HG02588 (cell line): ENCODE data around the gene GAD1.
A peak's percentile ranks its signal among the peaks of the same experiment; 100 is the strongest.

Experiments used
- ATAC-seq: cut with Tn5 transposase; IDR thresholded peaks from one replicate; pipeline ENCODE4 v1.9.1; 2021; ENCODE audit warnings: mild to moderate bottlenecking, moderate library complexity; ENCODE audit not compliant: unreplicated experiment

The GAD1 gene

DNA sequence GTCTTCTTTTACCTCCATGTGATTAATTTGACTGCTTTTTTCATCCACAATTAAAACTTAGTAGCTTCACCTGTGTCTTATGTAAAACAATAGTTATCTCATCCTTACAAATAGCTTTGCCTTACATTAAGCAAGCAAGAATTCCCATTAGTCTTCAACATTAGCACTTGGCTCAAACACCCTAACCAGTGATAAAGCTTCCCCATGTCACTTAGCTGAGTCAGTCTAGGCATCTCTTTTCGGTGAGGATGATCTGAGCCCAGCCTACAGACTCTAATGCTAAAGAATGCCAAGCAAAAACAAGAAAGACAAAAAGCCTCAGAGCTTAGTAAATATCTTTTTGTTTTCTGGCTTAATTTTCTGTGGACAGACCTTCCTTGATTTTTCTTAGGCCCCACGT lies 26.1 kb downstream of the GAD1 start:
- no peak for ATAC-seq

DNA sequence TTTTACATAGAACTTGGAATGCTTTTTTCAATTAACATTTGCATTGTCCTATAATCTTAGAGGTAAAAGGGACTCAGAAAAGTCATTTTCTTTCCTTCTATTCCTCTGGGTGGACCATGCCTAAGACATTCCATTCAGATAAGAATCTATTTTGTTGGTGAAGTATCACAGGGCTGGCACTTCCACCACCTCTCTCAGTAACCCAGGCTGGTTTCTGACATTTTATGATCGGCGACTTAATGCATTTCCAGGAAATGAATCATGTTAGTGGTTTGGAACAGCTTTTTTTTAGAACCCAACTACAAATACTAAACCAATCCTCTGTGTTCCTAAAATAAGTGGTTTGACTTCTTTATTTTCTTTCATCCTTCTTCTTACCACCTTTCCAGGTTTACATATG lies 27.0 kb downstream of the GAD1 start:
- ATAC-seq = no peak

DNA sequence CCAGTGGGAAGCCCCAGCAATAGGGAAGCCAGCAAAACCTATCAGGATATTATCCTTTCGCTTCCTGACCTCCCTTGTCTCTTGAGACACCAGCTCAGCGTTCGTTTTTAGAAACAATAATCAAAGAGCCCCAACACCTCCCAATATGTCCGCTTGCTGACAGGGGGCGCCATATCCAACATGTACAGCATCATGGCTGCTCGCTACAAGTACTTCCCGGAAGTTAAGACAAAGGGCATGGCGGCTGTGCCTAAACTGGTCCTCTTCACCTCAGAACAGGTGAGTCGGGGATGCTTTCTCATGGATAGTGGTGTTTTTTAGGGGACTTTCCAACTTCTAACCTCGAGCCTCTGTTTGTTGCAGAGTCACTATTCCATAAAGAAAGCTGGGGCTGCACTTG lies 28.7 kb downstream of the GAD1 start:
- ATAC-seq = no peak

DNA sequence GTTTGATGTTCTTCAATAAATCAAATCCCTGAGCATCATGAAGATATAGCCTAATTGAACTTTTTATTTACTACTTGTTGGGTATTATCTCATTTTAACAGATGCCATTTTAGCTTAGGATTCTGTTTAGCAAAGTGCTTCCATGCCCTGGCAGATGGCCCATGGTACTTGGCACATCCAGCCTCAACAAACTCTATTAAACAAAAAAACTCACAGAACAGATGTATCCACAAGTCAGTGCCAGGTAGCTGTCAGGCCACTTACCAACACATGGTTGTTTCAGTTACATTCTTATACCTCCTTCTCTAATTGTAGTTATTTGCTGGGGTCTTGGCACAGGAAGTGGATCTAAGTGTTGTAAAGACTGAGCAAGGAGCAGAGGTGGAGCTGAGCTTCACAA lies 29.6 kb downstream of the GAD1 start:
- ATAC-seq = no peak

DNA sequence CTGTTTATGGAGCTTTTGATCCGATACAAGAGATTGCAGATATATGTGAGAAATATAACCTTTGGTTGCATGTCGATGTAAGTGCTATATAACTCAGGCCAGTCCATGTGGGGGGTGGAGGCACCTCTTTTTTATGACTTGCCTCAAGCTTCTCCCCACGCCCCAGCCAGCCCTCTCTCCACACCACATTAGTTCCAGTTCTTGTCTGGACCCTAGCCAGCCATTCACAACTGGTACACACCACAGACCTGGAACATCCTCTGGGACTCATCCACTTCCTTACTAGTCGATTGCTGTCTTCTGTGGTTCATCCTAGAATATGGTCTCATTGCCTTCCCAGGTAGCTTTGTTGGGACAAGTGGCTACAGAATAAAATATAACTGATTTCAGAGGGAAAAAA lies 31.0 kb downstream of the GAD1 start:
- no peak for ATAC-seq

DNA sequence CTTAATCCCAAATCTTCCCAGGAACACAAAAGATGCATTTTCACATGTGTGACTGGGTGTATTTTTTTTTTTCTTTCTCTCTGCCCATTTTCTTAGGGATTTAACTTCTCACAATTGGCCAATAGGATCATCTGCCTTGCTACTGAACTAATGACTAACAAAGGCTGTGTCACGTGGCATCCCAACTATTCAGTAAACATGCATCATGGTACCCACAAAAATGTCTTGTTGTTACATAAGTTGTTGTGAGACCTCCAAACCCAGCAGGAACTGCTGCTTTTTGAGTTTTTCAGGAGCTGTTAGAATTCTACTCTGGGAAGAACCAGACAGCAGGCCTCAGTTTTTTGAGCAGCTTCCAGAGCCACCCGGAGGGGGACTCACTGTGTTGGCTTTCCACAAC lies 31.9 kb downstream of the GAD1 start:
- no peak for ATAC-seq

DNA sequence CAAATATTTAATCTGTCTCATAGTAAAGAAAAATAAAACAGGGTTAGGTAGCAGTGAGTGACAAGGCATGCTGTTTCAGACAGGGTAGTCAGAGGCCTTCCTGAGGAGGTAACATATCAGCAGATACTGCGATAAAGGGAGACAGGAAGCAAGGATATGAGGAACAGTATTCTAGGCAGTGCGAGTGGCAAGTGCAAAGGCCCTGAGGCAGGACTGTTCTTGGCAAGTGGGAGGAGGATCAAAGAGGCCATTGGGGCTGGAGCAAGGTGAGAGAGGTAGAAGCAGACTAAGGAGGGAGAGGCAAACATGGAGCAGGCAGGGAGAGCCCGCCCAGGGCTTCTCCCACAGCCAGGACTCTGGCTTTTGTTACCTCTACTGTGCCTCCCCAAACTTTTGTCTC lies 33.6 kb downstream of the GAD1 start:
- ATAC-seq = no peak

DNA sequence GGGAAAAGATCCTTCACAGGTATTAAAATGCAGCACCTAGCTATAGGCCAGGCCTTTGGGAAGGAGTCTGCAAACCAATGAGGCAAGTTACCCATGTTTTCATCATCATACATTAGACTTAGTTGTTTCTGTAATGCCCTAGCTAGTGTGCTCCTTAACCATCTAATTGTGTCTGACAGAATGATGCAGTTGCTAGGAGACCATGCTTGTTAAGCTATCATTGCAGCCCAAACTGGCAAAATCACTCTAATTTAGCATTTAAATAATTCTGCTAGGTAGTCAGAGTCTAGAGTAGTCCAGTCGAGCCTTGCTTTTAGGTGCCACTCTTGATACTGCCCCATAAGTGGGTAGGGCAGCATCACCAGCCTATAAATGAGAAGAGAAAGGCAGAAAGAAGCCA lies 34.9 kb downstream of the GAD1 start:
- no peak for ATAC-seq

DNA sequence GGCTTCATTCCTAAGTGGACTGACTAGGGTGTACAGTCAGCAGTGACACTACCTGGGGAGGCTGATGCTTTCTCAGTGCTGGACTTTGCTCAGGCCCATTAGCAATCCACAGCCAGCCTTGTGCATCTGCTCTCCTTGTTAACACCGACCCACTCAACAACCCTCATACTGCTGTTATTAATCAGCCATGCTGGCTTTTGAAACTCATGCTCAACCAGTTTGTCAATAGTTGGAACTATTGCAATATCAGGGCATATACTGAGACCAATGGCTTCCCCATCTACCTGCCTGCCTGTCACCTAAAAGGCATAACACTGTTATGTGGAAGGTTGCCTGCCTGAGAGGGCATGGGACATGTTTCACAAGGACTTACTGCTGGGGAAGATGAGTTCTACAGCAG lies 39.4 kb downstream of the GAD1 start:
- no peak for ATAC-seq

DNA sequence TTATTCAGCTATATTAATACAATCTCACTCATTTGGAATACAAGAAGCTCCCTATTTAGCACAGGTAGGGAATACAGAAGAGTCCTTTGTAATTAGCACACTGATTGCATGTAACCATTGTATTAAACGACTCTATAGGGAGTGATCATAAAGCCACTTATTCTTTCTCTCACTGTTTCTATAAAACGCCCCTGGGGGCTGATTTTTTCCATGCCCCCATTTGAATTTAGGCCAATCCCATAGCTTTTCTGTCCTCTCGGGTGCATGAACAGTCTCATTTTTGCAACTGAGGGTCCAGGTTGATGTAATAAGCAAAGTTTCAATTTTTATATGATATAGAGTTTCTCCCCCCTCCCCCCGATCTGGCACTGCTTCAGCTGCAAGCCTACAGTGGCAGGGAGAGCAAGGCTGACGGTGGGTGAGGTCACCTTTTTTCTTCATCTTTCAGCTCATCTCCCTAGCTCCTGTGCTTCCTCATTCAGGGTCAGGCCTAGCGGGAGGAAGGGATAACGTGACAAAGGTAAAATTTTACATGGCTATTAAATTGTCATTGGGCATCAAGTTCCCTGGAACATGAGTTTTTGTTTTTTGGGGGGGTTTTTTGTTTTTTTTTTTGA lies 45.7 kb downstream of the GAD1 start:
- no peak for ATAC-seq

DNA sequence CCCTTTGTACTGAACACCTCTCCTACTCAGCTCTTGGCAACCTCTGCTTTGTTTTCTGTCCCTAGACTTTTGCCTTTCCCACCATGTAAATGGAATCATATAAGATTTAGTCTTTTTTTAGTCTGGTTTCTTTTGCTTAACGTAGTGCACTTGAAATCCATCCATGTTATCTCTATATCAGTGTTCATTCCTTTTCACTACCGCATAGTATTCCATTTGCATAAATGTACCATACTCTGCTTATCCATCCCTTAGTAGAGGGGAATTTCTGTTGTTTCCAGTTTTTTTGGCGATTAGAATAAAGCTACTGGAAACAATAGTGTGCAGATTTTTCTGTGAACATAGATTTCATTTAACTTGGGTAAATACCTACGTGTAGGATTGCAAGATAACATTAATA lies 46.4 kb downstream of the GAD1 start:
- no peak for ATAC-seq

DNA sequence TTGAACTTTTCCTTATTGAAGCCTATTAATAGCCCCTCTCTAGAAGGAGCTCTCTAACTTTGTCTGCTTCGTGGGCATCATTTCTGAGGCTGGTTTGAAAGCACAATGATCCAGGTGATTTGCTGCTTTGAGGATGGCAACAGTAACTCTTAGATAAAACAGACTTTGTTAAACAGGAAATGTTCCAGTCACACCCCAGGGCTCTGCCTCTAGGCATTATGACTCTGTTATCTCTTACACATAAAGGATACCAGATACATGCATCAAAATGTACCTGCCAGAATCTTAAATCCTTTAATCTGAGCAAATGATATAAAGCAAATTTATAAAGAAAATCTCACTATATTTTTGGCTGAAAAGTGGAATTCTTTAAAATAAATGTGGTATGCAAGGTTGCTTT lies 52.3 kb downstream of the GAD1 start:
- ATAC-seq = no peak

DNA sequence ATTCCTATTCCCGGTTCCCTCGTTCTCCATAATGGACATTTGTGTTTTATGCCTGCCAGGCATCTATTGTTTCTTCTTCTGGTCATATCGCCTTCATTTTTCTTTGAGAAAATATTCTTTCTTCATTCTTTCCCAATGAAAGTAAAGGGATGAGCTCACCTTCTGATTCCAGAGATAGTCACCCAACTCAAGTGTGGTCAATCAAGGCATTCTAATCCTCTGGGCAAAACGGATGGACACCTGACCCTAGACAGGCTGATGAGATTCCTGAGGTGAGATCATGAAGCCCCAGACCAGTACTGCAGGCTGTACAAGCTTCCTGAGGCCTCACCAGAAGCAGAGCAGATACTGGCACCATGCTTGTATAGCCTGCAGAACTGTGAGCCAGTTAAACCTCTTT lies 52.8 kb downstream of the GAD1 start:
- no peak for ATAC-seq

DNA sequence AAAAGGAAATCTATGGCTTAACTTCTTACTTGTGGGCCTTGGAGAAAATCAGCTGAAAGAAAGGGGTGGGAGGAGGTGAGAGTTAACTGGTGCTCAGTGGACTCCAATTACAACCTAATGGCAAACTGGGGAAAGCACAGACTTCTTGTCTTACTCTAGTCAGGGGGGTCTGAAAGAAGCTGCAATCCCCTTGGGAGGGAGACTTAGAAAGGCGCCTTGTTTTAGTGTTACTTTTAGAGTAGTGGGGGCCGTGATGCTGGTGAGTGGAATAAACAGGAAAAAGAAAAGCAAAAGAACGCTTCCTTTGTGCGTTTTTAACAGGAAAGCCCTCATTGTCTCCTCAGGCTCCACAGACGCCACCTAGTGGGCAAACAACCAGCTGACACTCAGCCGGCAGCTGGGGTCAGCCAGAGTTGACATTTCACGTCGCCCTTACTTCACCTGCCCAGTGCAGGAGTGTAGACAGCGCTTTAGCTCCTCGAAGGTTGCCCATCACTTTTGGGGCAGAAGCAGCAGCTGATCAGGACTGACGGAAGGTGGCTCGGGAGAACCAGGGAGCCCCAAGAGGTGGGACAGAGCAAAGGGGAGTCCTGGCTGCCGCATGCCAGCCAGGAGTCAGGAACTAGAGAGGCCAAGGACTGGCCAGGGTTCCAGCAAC lies 56.5 kb downstream of the GAD1 start:
- peak; percentile 92 for ATAC-seq

DNA sequence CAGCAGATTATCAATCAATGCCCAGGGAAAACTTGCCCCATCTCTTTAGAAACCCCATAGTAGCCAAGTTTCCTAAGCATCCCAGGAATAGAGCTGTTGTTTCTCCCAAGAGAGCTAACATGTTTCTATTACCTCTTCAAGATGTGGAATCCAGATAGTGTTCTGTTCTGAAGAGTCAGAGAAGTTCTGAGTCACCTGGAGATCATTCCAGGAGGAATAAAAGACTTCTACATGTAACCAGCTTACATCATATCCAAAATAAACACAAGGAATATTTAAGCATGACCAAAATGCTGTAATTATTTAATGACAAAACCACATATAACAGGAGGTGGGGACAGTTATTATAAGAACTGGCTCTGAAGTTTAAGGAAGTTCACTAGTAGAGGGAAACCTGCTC lies 61.4 kb downstream of the GAD1 start:
- ATAC-seq = no peak

DNA sequence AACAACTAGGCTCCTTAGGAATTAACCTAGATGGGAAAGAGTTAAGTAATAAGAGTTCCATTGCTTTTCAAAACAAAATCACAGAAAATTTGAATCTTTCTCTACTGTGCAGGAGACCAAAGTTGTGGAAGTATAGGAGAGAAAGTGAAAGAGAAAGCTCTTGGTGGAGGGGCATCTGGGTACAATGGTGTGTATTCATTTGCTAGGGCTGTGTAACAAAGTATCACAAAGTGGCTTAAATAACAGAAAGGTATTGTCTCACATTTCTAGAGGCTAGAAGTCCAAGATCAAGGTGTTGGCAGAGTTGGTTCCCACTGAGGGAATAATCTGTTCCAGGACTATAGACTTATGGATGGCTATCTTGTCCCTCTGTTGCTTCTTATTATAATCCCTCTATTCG lies 61.8 kb downstream of the GAD1 start:
- ATAC-seq = no peak

DNA sequence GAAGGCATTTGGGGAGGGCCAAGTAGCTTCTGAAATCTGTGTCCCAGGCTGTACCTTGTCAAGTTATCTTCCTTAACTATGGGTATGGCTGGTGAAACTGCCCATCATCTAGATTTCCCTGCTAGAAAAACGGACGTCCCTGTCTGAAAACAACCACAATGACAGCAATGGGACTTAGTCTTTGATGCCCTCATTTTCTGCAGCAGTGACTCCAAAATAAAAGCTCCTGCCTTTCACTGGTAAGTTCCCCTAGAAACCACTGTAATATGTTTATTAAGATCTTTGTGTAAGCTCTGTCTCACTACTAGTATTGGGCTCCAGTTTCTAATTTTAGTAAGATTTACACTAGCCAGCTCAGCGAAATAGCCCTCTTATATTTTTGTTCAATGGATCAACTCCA lies 65.2 kb downstream of the GAD1 start:
- ATAC-seq = no peak

DNA sequence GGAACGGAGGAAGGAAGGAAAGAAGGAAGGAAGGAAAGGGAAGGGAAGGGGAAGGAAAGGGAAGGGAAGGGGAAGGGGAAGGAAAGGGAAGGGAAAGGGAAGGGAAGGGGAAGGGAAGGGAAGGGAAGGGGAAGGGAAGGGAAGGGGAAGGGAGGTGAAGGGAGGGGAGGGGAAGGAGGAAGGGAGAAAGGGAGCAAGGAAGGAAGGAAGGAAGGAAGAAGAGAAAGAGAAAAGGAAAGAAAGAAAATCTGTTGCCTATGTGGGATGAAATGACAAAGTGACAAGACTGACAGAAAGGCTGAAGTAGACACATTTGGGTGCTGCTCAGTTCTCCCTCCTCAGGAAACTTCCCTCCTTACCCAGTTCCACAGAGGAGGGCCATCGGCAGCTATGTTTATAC lies 66.1 kb downstream of the GAD1 start:
- no peak for ATAC-seq

DNA sequence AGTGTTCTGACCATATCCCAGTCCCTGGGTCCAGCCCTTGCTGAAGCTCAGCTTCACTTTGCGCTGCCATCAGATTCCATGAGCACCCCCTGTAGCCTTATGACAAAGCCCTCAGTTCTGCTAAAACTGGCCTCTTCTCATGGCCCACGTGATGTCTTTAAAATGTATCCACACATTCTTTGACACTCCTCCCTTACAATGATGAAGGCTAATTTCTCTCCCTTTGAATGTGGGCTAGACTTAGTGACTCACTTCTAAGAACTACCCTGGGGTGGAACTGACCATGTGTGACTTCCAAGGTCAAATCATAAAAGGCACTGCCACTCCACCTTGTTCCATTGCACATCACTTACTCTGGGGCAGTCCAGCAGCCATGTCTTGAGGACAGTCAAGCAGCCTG lies 67.0 kb downstream of the GAD1 start:
- no peak for ATAC-seq

DNA sequence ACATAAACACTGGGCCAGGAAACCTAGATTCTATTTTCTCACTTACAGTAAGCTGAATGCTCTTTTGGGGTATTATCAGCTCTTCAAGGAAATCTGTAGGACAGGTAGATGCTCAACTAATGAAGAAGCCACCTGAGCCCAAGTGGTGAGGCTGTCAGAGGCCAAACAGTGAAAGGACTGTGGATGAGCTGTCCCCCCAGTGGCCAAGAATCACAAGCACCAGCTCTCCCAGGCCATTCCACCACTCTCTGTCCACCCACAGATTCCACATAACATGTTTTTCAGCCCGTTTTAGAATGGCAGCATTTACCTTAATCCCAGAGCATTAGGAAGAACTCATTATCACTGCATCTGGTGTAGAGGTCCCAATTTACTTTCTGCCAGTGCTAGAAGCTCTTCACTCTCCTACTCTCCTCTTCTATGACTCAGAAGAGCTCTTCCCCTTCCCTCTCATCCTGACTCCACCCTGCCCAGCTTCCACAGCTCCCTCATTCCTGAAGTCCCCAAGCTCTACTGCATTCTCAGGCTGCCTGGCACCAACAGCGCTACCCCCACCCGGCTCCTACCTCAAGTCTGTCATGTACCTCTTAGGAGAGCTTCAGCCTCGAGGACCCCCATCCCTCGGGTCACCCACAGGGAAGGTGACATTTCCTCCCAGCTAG lies 68.6 kb downstream of the GAD1 start:
- ATAC-seq = no peak

DNA sequence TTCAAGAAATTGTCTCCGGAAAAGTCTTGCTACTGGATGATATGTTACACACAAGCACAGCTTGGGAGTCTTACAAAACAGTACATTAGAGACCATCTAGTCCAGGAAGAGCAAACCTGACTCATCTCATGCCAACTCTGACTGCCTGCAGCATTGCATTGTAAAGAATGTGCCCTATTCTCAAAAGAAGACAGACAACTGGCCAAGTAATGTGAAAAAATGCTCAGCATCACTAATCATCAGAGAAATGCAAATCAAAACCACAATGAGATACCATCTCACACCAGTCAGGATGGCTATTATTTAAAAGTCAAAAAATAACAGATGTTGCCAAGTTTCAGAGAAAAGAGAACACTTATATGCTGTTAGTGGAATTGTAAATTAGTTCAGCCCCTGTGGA lies 69.7 kb downstream of the GAD1 start:
- no peak for ATAC-seq

DNA sequence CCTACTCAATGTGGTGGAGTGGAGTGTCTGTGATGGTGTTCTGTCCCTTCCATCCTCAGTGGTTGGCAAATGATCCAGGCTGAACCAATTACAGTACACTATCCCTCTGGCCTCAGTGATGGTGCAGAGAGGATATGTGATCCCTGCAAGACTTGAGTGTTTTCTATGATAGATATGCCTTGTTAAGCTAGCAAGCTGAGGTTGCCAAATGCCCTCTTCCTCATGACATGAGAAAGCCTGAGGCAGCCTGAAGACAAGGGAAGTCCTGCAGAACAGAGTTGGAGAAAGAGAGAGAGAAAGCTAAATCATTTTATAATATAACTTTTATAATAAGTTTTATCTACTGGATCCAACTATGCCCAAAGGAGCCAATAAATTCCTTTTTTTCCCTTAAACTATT lies 70.8 kb downstream of the GAD1 start:
- no peak for ATAC-seq

DNA sequence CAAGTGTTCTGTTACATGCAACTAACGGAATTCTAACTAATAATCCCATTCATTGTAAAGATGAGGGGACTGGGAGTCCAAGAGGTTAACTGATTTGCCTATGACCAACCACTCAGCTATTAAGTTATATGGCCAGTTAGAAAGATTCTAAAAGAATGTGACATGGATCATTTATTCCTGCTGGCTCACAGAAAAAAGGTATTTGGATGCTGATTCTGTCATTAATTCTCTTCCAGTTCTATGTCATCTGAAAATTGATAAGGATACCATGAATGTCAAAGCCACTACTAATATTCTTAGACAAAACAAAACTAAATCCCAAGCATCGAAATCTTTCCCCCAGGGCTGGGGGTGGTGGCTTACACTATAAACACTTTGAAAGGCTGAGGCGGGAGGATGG lies 71.2 kb downstream of the GAD1 start:
- no peak for ATAC-seq
